HL-60 (cell line): ENCODE measurements around the gene CPSF2.

ENCODE experiments used
- CTCF ChIP-seq: IDR thresholded peaks from one replicate; pipeline ENCODE4 v1.5.1; 2011; ENCODE audit warnings: low read length, control low read depth, inconsistent platforms; ENCODE audit not compliant: insufficient read depth
- GABPA ChIP-seq: IDR thresholded peaks from 2 replicates; pipeline ENCODE4 v1.6.1; 2012; ENCODE audit warnings: low read depth

- TF ChIP-seq CTCF (no peak), GABPA (no peak)
These were observed 28.4 kb upstream of the CPSF2 start for GRCh38 chr14:92093320-92093719.
